Left ventricle myocardium inferior (tissue), 1 donor: Measurements from ENCODE around the gene SLMAP. TPM values are rescaled to one million over a fixed set of nuclear protein-coding genes. Genes with fewer than 3 reads are reported as not detected.
A peak's percentile ranks its signal among the peaks of the same experiment; 100 is the strongest.

ENCODE experiments used
- DNase-seq: peaks from one replicate; pipeline ENCODE4 v3.0.0-alpha.2; 2020
- H3K27ac ChIP-seq: fragments of 200-600 bp; replicated peaks from 2 replicates; pipeline ENCODE4 v1.8.0; 2021
- H3K27me3 ChIP-seq: fragments of 200-600 bp; 2 replicates; pipeline ENCODE4 v1.8.0; 2021; ENCODE audit warnings: low read depth
- H3K36me3 ChIP-seq: fragments of 200-600 bp; 2 replicates; pipeline ENCODE4 v1.8.0; 2021
- H3K4me1 ChIP-seq: fragments of 200-600 bp; 2 replicates; pipeline ENCODE4 v1.8.0; 2021
- H3K4me3 ChIP-seq: fragments of 200-600 bp; 2 replicates; pipeline ENCODE4 v1.8.0; 2021; ENCODE audit warnings: mild to moderate bottlenecking, moderate library complexity
- H3K9me3 ChIP-seq: fragments of 200-600 bp; replicated peaks from 2 replicates; pipeline ENCODE4 v1.8.0; 2021
- CTCF ChIP-seq: fragments of 200-600 bp; IDR thresholded peaks from 2 replicates; pipeline ENCODE4 v1.8.0; 2021; ENCODE audit warnings: antibody characterized with exemption, mild to moderate bottlenecking, borderline replicate concordance
- intact Hi-C: fragments of 100-400 bp; cut with micrococcal nuclease; formaldehyde crosslinking; loops from one replicate; pipeline ENCODE4 v1.11.0; 2022
- total RNA-seq: library from RNA; stranded (reverse); fragmentation: NEBNext Ultra II Directional; extraction: Animal tissue kit (Norgen Biotek cat#: 25700); gene quantifications from one replicate; pipeline ENCODE4 v1.2.1, GENCODE V29; 2021
- donor health status: DM: no; HTN: yes; CAD: no; lungs with severe emphysema.

Gene SLMAP
- total RNA-seq, 1 donor from 2014 or later: 316 TPM

GRCh38 chr3:57810048-57810447, 53.9 kb downstream of the SLMAP start:
- Histone ChIP-seq H3K27ac (peak overlapping the region; percentile 24), H3K36me3 (no peaks in the 10 kb centered on the region), H3K4me3 (no peak overlapping the region), H3K27me3 (no peaks in the 10 kb centered on the region), H3K4me1 (peaks cover 26% of the 10 kb centered on the region), H3K9me3 (peaks cover 9% of the 10 kb centered on the region)
- no peak for TF ChIP-seq CTCF
- DNase-seq: no peak
- intact Hi-C loops: no loop called here

GRCh38 chr3:57810471-57811137, 54.5 kb downstream of the SLMAP start:
- Histone ChIP-seq H3K27me3 (no peaks in the 10 kb centered on the region), H3K36me3 (no peaks in the 10 kb centered on the region), H3K9me3 (peaks cover 9% of the 10 kb centered on the region), H3K4me1 (peaks cover 22% of the 10 kb centered on the region), H3K4me3 (no peak overlapping the region), H3K27ac (peak overlapping the region; percentile 34)
- intact Hi-C loops: no loop called here
- no peak for TF ChIP-seq CTCF
- DNase-seq: no peak

- no peak overlapping the region for H3K27ac ChIP-seq
- H3K4me3 ChIP-seq: no peak overlapping the region
- no peaks in the 10 kb centered on the region for H3K36me3 ChIP-seq
- no peak for DNase-seq
- TF ChIP-seq CTCF: no peak
- intact Hi-C loops: no loop called here
- no peaks in the 10 kb centered on the region for H3K27me3 ChIP-seq
- peaks cover 32% of the 10 kb centered on the region for H3K4me1 ChIP-seq
- peaks cover 9% of the 10 kb centered on the region for H3K9me3 ChIP-seq
Observed at GRCh38 chr3:57815036-57815435, 58.9 kb downstream of the SLMAP start.

GRCh38 chr3:57816471-57817095, 60.5 kb downstream of the SLMAP start:
- intact Hi-C loops: no loop called here
- H3K4me1 ChIP-seq: peaks cover 33% of the 10 kb centered on the region
- peaks cover 9% of the 10 kb centered on the region for H3K9me3 ChIP-seq
- no peaks in the 10 kb centered on the region for H3K27me3 ChIP-seq
- no peak for DNase-seq
- H3K27ac ChIP-seq: no peak overlapping the region
- no peaks in the 10 kb centered on the region for H3K36me3 ChIP-seq
- no peak for TF ChIP-seq CTCF
- no peak overlapping the region for H3K4me3 ChIP-seq

- no peak overlapping the region for H3K27ac ChIP-seq
- H3K4me1 ChIP-seq: peaks cover 47% of the 10 kb centered on the region
- H3K4me3 ChIP-seq: no peak overlapping the region
- no peak for DNase-seq
- no peaks in the 10 kb centered on the region for H3K9me3 ChIP-seq
- intact Hi-C loops: no loop called here
- no peak for TF ChIP-seq CTCF
- H3K36me3 ChIP-seq: no peaks in the 10 kb centered on the region
- no peaks in the 10 kb centered on the region for H3K27me3 ChIP-seq
Observed at GRCh38 chr3:57818772-57819171, 62.7 kb downstream of the SLMAP start.
